Activated naive CD4-positive, alpha-beta T cell treated with anti-CD3 and anti-CD28 coated beads, Interleukin-2, amount 50 U/mL, for 72 hours (primary cell): Measurements from ENCODE around the gene JADE2. TPM values are rescaled to one million over a fixed set of nuclear protein-coding genes. Genes with fewer than 3 reads are reported as not detected.

Experiments used
- ATAC-seq, 2 donors: fragments of 150-1000 bp; cut with Tn5 transposase; 2 replicates each; pipeline ENCODE4 v1.10.0; 2021; ENCODE audit warnings: mild to moderate bottlenecking in 2 of 2, moderate library complexity in 2 of 2
- DNase-seq, 2 donors: peaks; one replicate each; pipeline ENCODE4 v3.0.0; 2021 to 2022; ENCODE audit warnings: low spot score in 2 of 2
- H3K27ac Mint-ChIP-seq, 2 donors: one replicate each; pipeline ENCODE4 v1.8.0; 2022; ENCODE audit warnings: mild to moderate bottlenecking in 2 of 2, mixed read lengths in 2 of 2
- H3K36me3 Mint-ChIP-seq, 2 donors: one replicate each; pipeline ENCODE4 v1.8.0; 2022; ENCODE audit warnings: mixed read lengths in 2 of 2
- H3K9me3 Mint-ChIP-seq, 2 donors: one replicate each; pipeline ENCODE4 v1.8.0; 2022; ENCODE audit warnings: mixed read lengths in 2 of 2
- total RNA-seq, 2 donors: library from RNA; stranded (reverse); gene quantifications; one replicate each; pipeline ENCODE4 v1.2.3, GENCODE V29; 2022

JADE2 gene
- total RNA-seq, 2 donors from 2014 or later, result 73.4 to 80.8 TPM

DNA sequence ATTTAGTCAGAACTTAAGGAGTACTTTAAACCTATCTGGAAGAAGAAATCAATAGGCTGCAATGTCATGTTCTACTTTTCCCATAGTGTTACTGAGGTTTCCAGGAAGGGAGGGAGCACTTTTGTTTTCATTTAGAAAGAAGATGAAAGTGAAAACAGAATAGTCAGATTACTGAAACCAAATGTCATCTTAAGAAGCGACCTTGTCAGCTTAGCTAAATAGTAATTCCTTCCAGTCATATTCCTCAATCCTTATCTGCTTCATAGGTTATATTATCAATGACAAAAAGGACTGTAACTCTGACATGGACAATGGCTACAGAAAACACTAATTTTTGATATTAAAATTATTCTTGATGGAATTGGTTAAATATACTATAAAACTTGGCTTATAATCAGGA, 79.4 kb downstream of the JADE2 start:
- ATAC-seq (peak; percentile 2 to 56), DNase-seq (no peak)
- peaks cover 0 to 45% of the 10 kb centered on the region in 2 donors for H3K36me3 Mint-ChIP-seq
- H3K27ac Mint-ChIP-seq, result peak overlapping the region; percentile 74 to 92
- H3K9me3 Mint-ChIP-seq, result no peaks in the 10 kb centered on the region

GRCh38 chr5:134606726-134607125, 81.3 kb downstream of the JADE2 start:
- Mint-ChIP-seq H3K27ac (no peak overlapping the region), H3K9me3 (no peaks in the 10 kb centered on the region), H3K36me3 (peaks cover 0 to 49% of the 10 kb centered on the region in 2 donors)
- DNase-seq (no peak), ATAC-seq (no peak)

GRCh38 chr5:134608555-134608954, 83.1 kb downstream of the JADE2 start:
- ATAC-seq (peak; percentile 42 to 78), DNase-seq (no peak)
- H3K27ac Mint-ChIP-seq, result peak overlapping the region; percentile 79 to 100
- H3K36me3 Mint-ChIP-seq, result peaks cover 0 to 54% of the 10 kb centered on the region in 2 donors
- no peaks in the 10 kb centered on the region for H3K9me3 Mint-ChIP-seq

- H3K9me3 Mint-ChIP-seq, result no peaks in the 10 kb centered on the region
- DNase-seq (peak in 1 of 2 donors; percentile 26), ATAC-seq (peak; percentile 63 to 87)
- peak overlapping the region; percentile 79 to 100 for H3K27ac Mint-ChIP-seq
- peaks cover 0 to 48% of the 10 kb centered on the region in 2 donors for H3K36me3 Mint-ChIP-seq
Measured at GRCh38 chr5:134609232-134609851, 83.9 kb downstream of the JADE2 start.

GRCh38 chr5:134610725-134611124, 85.3 kb downstream of the JADE2 start:
- Mint-ChIP-seq H3K27ac (peak overlapping the region in 1 of 2 donors; percentile 73), H3K9me3 (no peaks in the 10 kb centered on the region), H3K36me3 (peaks cover 0 to 41% of the 10 kb centered on the region in 2 donors)
- no peak for DNase-seq
- ATAC-seq, result no peak

DNA sequence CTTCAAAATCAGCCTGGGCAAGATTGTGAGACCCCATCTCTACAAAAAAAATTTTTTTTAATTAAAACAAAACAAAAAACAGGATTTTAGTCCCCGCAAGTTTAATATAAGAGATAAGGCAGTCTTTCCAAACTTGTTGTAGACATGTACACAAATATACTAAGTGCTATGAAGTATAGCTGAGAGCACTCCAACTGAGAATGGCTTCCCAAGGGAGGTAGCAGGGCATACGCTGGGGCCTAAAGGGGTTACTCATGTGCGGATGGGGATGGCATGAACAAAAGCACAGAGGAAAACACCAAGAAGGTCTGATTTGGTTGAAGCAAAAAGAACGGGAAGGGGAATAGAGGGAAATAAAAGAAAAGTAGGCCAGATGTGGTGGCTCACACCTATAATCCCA, 86.0 kb downstream of the JADE2 start:
- Mint-ChIP-seq H3K27ac (peak overlapping the region in 1 of 2 donors; percentile 73), H3K36me3 (peaks cover 0 to 37% of the 10 kb centered on the region in 2 donors), H3K9me3 (no peaks in the 10 kb centered on the region)
- DNase-seq (no peak), ATAC-seq (no peak)

GRCh38 chr5:134614450-134615085, 89.1 kb downstream of the JADE2 start:
- Mint-ChIP-seq H3K9me3 (no peaks in the 10 kb centered on the region), H3K36me3 (peaks cover 0 to 13% of the 10 kb centered on the region in 2 donors), H3K27ac (peak overlapping the region; percentile 0 to 14)
- no peak for DNase-seq
- no peak for ATAC-seq

DNA sequence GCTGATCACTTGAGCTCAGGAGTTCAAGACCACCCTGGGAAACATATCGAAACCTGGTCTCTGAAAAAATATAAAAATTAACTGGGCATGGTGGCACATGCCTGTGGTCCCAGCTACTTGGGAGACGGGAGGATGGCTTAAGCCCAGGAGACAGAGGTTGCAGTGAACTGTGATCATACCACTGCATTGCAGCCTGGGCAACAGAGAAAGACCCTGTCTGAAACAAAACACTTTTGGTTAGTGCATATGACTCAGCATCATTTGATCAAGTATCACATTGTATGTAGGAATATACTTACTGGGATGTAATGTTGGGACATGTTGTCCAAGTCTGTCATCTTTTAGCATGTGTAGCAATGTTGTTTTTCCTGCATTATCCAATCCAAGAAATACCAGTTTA, 95.2 kb downstream of the JADE2 start:
- DNase-seq (no peak), ATAC-seq (no peak)
- H3K27ac Mint-ChIP-seq, result no peak overlapping the region
- peaks cover 0 to 12% of the 10 kb centered on the region in 2 donors for H3K36me3 Mint-ChIP-seq
- no peaks in the 10 kb centered on the region for H3K9me3 Mint-ChIP-seq

DNA sequence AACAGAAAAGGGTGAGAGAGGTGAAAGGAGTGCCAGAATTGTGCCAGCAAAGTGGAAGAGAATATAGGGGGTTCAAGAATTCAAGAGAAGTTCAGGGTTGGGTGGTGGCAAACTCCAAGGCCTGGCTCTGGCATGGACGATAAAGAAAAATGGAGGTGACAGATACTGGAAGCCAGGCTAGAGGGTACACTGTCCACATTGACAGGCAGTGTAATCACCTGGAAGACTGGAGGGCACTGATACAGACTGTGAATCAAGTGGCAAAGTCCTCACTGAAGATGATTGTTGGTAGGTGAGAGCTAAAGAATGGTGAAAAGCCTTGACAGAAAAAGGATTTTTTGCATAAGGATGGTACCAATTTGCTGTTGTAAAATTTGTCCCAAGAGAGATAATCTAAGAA, 100.1 kb downstream of the JADE2 start:
- Mint-ChIP-seq H3K9me3 (no peaks in the 10 kb centered on the region), H3K36me3 (peaks cover 0 to 8% of the 10 kb centered on the region in 2 donors), H3K27ac (no peak overlapping the region)
- DNase-seq, result no peak
- ATAC-seq, result no peak

DNA sequence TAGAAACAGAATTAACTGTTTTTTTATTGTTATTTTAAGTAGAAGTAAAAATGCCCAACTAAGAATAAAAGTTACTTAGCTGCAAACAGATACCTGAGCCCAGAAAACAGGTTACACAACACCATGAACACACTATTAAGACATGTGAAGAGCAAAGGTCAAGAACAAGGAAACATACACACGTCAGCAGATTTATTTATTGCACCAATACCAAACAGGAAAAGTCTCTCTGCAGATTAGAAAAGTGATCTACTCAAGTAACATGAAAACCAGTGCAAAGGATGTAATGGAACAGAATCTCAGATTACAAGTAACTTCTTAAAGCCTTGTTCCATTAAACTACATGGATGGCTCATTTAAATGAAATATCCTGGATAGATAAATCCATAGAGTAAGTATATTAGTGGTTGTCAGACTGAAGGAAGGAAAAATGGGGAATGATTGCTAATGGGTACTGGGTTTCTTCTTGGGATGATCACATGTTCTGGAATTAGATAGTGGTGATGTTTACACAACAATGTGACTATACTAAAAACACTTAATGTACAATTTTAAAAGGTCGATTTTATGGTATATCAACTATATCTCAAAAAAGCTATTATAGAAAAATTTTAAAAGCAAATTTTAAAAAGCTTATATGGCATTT, 101.0 kb downstream of the JADE2 start:
- no peak overlapping the region for H3K27ac Mint-ChIP-seq
- DNase-seq, result no peak

More for the DNA sequence above, 101.0 kb downstream of the JADE2 start:
- H3K9me3 Mint-ChIP-seq, result no peaks in the 10 kb centered on the region
- H3K36me3 Mint-ChIP-seq, result peaks cover 0 to 8% of the 10 kb centered on the region in 2 donors
- no peak for ATAC-seq

Other genes starting within 250 kb of the JADE2 start
- 1 to 10 TPM; 1.5 to 6.3 TPM for gene CDKL3, start 158.5 kb upstream of the JADE2 start, total RNA-seq
- 100 to 1,000 TPM in 1 of 2 donors, 10 to 100 TPM in 1; 93.3 to 125 TPM for gene UBE2B, start 154.1 kb upstream of the JADE2 start, total RNA-seq
- gene CDKN2AIPNL, start 113.8 kb upstream of the JADE2 start, total RNA-seq, result 10 to 100 TPM in 1 of 2 donors, 1 to 10 TPM in 1; 6.0 to 37.7 TPM
- 10 to 100 TPM; 44.0 to 47.1 TPM for gene SAR1B, start 107.2 kb downstream of the JADE2 start, total RNA-seq
- 10 to 100 TPM; 36.6 to 40.0 TPM for gene SEC24A, start 123.1 kb downstream of the JADE2 start, total RNA-seq
- 10 to 100 TPM; 38.2 to 65.1 TPM for gene CAMLG, start 212.9 kb downstream of the JADE2 start, total RNA-seq
- gene DDX46, start 233.1 kb downstream of the JADE2 start, total RNA-seq, result 100 to 1,000 TPM in 1 of 2 donors, 10 to 100 TPM in 1; 79.4 to 108 TPM